NCI-H345 treated with DMSO at 0.1 percent for 48 hours (cell line): ENCODE measurements around the gene SPRN.
"Not testable (repeated sequence)": the region's sequence is repeated elsewhere in the genome, so short reads cannot be mapped to it uniquely, and the experiment has no call there.

Experiments
- DNase-seq: peaks from one replicate; lab custom pipeline; 2025; ENCODE audit not compliant: unreplicated experiment; lab: John Stamatoyannopoulos, UW

SPRN gene

DNA sequence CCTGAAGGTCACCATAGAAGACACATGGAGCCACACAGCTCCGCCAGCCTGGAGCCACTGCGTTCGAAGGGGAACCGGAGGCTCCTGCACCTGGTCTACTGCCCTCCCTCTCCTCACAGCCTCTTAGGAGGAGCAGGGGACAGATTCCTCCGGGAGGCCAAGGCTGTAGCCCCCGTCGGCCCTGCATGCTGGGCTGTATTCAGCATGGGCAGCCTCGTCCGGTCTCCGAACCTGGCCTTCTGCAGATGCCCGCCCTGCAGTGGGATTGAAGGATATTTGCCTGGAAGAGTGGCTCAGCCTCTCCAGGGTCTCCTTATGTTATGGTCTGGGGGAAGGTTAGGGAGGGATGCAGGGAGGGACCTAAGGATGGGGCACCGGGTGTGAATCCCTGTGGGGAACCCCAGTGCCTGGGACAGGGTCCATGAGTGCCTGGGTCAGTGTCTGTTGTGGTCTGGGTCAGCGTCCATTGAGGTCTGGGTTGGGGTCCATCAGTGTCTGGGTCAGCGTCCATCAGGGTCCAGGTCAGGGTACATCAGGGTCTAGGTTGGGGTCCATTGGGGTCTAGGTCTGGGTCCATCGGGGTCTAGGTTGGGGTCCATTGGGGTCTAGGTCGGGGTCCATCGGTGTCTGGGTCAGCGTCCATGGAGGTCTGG is 16.3 kb upstream of the SPRN start:
- no peak for DNase-seq

GRCh38 chr10:133439517-133440461 is 15.4 kb upstream of the SPRN start:
- no peak for DNase-seq

- DNase-seq: no peak
Measured at GRCh38 chr10:133438711-133439273, 14.4 kb upstream of the SPRN start.

- DNase-seq: not testable (repeated sequence)
Measured at GRCh38 chr10:133432789-133433188, 8.4 kb upstream of the SPRN start.

DNA sequence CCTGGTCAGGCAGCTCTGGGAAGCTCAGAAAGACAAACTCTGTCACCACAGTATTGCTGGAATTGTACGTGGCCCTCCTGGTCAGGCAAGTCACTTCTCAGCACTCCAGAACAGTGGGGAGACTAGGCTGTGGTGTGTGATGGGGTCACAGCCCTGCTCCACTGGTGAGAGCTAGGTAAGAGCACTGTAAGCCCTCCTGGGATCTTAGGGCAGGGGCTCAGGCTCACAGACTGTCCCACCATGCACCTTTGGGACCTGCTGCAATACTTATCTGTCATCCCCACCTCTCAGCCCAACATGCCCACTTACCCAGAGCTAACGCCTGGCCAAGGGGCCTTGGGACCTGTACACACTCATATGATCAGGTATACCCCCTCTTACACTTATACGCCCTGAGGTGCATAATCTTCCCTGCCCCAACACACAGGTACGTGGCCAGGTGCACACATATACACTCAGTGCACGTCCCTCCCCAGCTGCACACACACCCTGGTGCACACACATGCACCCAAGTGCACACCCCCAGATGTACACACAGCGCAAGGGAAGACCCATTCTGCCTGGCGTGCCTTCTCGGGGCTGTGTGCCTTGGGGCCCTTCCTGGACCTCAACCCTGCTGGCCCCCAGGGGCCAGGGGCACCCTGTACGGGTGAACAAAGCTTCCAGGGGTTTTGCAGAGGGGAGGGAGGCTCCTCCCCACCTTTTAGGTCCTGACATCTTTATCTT is 7.6 kb upstream of the SPRN start:
- DNase-seq: not testable (repeated sequence)

DNA sequence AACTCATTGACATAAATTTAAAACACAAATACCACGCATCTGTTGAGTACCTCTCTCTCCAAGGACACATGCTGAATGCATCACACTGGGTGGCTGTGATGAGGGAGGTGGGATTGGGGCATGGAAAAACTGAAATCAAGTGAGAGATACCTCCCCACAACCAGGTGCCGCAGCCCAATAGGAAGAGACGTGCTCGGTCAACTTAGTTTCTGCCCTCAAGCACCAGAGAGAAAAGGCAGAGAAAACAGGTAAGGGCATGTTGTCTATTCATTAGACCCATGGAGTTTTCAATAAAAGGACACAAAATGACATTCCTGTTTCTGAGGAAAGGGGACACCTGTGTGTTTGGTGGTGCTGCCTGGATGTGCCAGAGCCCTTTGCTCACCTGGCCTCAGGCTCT is 5.1 kb upstream of the SPRN start:
- not testable (repeated sequence) for DNase-seq

DNA sequence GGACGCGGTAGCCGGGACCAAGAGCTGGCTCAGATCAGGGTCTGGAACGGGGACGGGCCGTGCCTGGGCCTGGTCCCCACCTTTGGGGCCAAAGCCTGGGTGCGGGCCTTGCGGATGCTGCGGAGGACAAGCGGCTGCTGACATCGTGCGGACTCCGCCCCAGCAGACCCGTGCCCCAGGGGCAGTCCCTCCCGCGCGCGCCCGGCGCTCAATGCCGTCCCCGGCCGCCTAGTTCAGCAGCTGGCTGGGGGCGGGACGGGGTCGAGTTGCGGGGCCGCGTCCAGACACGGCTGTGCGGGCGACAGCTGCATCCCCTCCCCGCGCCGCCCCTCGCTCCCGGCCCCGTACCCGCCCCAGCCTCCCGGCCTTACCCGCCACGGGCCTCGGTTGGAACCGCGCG is 323 bp downstream of the SPRN start:
- not testable (repeated sequence) for DNase-seq

DNA sequence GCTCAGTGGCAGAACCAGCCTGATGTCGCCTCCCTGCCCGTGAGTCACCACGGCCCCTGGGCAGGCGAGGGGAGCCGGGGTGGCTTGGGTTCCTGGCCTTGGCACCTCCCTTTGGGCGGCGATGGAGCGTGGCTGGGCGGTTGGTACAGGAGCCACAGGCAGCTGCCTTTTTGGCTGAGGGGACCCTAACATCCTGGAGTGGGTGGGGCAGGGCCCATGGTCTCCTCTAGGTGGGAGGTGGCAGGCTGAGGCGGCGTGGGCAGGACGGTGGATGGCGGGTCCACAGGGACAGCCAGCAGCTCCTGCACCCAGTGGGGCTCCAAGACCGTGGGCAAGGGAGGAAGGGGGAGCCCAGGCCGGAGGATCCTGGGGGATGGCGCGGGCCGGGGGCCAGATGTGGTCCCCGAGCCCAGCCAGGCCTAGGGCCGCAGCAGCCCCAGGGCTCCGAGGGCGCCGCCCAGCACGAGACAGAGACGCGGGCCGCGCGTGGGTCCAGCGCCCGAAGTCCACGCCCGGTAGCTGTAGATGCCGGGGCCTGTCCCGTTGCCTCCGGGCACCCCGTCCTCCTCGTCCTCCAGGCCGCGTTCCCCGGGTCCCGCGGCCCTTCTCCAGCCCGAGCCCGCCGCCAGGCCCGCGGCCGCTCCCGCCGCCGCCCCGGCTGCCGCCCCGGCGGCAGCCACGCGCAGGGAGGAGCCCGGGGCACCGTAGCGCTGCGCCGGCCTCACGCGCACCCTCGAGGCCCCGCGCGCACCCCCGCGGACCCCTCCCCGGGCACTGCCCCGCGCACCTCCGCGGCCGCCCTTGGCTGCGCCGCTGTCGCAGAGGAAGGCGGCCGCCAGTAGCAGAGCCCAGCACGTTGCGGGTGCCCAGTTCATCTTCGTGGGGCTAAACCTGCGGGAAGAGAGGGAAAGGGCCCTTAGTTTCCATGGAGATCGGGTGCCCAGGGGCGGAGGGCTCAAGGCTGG is 1.3 kb downstream of the SPRN start:
- no peak for DNase-seq

DNA sequence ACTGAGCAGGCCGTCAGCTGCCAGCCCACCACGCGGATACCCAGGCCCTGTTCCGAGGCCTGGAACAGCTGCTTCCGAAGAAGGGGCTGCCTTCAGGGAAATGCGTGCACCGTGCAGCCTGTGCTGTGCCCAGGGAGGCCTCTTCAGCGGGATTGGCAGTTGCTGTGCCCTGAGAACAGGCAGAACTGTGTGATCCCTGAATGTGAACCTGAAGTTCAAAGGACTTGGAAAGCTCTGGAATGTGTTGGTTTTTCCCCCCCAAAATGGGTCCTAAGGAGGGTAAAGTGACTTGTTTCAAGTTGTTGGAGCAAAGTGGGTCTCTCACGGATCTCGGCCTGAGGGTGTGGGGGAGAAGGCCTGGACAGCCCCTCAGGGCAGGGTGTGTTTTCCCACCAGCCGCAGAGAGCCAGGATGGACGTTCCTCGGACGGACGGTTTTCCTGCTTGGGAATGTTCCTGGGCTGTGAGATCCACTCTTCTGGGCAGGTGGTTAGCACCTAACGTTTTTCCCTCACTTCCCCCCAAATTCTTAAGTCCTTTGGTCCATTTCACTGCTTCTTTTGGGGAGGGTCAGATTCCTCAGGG is 2.1 kb downstream of the SPRN start:
- no peak for DNase-seq

DNA sequence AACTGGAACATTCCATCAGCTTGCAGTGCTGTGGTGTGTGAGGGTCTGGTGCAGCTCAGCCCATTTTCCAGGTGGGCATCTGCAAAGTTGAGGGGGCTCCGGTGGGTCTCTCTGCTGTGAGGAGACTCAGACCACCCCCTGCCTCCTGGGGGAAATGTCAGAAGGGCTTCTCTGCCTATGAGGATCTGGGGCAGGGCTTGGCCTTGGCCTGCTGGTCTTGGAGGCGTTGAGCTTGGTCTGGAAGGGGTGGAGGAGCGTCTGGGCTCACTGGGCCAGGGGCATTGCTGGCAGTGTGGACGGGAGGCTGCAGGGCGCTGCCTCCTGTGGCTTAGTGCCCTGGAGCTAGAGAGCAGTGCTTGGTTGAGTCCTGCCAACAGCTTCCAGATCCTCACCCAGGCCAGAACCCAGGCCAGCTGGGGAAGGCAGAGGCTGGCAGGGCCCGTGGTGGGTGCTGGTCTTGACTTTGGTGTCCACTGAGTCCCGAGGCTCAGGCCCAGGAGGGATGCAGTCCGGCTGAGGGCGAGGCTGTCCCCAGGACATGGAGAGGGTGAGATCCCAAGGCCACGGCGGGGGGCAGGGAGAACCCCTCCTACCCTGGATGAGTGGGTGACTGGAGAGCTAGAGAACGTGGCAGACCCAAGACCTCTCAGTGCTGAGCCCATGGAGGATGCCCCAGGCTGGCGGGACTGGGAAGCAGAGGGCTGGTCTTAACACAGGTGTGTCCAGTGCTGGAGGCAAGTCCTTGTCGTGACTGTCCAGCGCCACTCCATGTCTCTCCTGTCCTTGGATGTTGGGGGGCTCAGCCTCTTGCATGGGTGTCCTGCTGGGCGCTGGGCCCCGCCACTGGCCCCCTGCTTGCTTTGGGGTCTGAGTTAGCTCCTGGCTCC is 2.8 kb downstream of the SPRN start:
- DNase-seq: no peak

GRCh38 chr10:133420579-133420978 is 3.8 kb downstream of the SPRN start:
- no peak for DNase-seq

DNA sequence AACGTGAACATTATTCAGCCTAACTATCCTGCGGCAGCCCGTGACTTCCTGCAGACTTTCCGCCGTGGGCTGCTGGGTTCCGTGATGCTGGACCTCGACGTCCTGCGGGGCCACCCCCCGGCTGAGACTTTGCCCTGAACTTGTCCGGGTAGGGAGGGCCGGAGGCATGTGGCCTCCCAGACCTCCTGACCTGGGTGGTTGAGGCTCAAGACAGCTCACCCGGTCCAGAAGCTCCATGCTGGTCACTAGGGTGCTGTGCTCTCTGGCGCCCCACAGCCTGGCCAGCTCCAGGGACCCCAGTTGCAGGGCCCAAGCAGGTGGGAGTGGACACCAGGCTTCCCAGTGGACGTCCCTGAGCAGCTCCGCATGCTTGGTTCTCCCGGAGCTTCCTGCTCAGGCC is 4.4 kb downstream of the SPRN start:
- no peak for DNase-seq

DNA sequence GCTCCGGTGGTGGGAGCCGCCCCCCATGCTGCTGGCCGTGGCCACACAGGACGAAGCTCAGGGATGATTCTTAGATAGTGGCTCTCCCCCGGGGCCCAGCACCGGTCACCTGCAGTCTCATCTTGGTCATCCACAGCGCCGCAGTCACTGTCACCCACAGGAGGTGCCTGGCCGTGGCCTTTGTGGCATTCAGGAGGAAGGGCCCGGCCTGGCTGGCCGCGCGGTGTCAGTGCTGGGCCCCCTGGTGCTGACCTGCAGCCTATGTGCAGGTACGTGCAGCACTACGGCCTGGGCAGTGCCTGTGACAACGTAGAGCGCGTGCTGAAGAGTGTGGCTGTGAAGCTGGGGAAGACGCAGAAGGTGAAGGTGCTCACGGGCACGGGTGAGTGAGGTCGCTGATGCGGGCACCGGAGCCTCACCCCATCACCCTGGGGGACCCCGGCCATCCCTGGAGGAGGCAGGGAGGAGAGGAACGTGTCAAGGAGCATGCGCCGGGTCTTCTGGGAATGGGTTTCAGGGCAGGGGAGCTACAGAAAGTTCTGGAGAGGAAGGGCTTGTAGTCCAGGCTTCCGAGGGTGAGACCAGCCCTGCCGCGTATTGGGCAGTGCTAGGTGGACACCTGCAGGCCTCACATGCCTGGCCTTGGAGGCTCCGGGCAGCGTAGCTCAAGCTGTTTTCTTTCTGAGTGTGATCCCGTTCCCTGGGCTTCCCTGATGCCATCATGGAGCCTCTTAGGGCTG is 5.0 kb downstream of the SPRN start:
- no peak for DNase-seq

DNA sequence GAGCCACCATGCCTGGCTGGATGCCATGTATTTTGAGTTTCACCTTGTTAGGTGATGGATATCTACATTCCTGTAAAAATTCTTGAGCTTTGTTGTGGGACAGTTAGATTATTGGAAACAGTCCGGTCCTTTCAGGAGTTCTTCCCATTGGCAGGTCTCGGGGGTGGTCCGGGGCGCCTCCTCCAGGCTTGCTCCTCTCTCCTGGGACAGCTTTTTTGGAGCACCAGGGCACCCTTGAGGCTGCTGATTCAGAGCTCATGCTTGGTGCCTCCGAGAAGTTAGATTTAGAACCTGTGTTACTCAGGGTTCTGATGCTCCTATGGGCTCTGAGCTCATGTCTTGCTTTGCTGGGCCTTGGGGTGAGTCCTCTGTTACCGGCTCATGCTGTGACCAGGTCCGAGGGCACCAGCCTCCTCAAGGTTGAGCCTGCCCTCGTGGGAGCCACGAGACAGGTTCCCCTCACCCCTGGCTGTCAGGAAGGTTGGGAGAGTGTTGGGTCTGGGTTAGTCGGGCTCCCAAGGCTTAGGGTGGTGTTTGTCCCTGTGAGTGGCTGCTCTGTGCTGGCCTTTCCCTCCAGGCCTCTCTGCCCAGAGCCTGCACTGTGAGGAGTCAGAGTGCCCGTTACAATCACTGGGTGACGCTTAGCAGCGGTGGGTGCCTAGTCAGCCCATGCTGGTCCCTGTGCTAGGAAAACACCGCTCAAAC is 6.0 kb downstream of the SPRN start:
- no peak for DNase-seq

GRCh38 chr10:133415752-133416151 is 8.7 kb downstream of the SPRN start:
- DNase-seq: no peak

GRCh38 chr10:133414401-133414800 is 10.0 kb downstream of the SPRN start:
- DNase-seq: not testable (repeated sequence)

GRCh38 chr10:133412381-133412711 is 12.1 kb downstream of the SPRN start:
- no peak for DNase-seq
